ENCODE measurements around the gene SIK3.
"Not testable (repeated sequence)": the region's sequence is repeated elsewhere in the genome, so short reads cannot be mapped to it uniquely, and the experiment has no call there.

Gene SIK3

DNA sequence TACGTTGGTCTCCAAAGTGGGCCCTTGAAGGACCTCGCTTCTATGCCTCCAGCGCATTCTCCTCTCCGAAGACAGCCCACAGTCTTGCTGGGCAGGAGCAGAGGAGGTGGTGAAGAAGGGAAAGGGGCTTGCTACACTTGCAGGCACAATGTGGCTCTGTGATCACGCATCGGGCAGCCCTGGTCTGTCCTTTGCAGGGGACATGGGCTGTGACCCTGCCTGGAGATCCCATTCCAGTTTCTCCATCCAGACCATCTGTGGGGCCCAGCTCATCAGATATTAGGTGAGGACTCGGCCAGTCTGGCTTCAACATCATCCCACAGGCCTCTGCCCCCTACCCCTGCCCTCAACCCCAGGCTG lies 261.6 kb downstream of the SIK3 start:
- TF ChIP-seq, protein P1, sequence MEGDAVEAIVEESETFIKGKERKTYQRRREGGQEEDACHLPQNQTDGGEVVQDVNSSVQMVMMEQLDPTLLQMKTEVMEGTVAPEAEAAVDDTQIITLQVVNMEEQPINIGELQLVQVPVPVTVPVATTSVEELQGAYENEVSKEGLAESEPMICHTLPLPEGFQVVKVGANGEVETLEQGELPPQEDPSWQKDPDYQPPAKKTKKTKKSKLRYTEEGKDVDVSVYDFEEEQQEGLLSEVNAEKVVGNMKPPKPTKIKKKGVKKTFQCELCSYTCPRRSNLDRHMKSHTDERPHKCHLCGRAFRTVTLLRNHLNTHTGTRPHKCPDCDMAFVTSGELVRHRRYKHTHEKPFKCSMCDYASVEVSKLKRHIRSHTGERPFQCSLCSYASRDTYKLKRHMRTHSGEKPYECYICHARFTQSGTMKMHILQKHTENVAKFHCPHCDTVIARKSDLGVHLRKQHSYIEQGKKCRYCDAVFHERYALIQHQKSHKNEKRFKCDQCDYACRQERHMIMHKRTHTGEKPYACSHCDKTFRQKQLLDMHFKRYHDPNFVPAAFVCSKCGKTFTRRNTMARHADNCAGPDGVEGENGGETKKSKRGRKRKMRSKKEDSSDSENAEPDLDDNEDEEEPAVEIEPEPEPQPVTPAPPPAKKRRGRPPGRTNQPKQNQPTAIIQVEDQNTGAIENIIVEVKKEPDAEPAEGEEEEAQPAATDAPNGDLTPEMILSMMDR (IDR thresholded peaks at IDR 0.05; ENCODE audit: insufficient read depth, low read length) = no peak
- TF ChIP-seq SPI1 (IDR thresholded peaks at IDR 0.05; ENCODE audit: borderline replicate concordance, low read depth) = no peak
- no peak for TF ChIP-seq POLR2AphosphoS5 (IDR thresholded peaks at IDR 0.05; ENCODE audit: low read depth)
- TF ChIP-seq, protein P2, sequence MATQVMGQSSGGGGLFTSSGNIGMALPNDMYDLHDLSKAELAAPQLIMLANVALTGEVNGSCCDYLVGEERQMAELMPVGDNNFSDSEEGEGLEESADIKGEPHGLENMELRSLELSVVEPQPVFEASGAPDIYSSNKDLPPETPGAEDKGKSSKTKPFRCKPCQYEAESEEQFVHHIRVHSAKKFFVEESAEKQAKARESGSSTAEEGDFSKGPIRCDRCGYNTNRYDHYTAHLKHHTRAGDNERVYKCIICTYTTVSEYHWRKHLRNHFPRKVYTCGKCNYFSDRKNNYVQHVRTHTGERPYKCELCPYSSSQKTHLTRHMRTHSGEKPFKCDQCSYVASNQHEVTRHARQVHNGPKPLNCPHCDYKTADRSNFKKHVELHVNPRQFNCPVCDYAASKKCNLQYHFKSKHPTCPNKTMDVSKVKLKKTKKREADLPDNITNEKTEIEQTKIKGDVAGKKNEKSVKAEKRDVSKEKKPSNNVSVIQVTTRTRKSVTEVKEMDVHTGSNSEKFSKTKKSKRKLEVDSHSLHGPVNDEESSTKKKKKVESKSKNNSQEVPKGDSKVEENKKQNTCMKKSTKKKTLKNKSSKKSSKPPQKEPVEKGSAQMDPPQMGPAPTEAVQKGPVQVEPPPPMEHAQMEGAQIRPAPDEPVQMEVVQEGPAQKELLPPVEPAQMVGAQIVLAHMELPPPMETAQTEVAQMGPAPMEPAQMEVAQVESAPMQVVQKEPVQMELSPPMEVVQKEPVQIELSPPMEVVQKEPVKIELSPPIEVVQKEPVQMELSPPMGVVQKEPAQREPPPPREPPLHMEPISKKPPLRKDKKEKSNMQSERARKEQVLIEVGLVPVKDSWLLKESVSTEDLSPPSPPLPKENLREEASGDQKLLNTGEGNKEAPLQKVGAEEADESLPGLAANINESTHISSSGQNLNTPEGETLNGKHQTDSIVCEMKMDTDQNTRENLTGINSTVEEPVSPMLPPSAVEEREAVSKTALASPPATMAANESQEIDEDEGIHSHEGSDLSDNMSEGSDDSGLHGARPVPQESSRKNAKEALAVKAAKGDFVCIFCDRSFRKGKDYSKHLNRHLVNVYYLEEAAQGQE (IDR thresholded peaks at IDR 0.05; ENCODE audit: insufficient replicate concordance, low read depth) = no peak
- no peak for TF ChIP-seq GABPA (IDR thresholded peaks at IDR 0.05; ENCODE audit: low read depth)
- Histone ChIP-seq H3K4me3 (replicated peaks; ENCODE audit: insufficient read depth, low read length) (no peak overlapping the region), H3K27me3 (ENCODE audit: insufficient read depth, poor library complexity, severe bottlenecking) (no peaks in the 10 kb centered on the region), H3K27ac (replicated peaks) (no peak overlapping the region)
- no peak for DNase-seq (ENCODE audit: low read depth in 1 of 2, low spot score in 1 of 2)

DNA sequence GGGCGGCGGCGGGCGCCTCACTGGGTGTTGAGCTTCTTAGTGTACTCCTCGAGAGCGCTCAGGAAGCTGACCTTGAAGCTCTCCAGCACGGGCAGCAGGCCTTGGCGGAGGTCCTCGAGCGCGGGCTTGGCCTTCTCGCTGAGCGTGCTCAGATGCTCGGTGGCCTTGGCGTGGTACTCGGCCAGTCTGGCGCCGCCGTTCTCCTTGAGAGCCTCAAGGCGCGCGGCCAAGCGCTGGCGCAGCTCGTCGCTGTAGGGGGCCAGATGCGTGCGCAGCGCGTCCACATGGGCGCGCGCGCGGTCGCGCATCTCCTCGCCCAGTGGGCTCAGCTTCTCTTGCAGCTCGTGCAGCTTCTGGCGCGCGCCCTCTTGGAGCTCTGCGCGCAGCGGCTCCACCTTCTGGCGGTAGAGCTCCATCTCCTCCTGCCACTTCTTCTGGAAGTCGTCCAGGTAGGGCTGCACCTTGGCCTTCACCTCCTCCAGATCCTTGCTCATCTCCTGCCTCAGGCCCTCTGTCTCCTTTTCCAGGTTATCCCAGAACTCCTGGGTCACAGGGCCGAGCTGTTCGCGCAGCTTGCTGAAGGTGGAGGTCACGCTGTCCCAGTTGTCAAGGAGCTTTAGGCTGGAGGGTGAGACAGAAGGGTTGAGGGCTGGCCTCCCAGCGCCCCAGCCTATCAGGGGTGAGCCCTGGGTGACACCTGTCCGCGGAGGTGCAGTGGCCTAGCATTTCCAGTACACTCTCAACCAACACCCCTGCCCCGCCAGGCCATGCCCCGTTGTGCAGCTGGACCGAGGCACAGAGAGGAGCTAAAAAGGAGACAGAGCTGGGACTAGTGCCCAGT lies 262.2 kb downstream of the SIK3 start:
- peak; percentile 82 to 83 for DNase-seq (ENCODE audit: low read depth in 1 of 2, low spot score in 1 of 2)
- peak; percentile 35 for TF ChIP-seq POLR2AphosphoS5 (IDR thresholded peaks at IDR 0.05; ENCODE audit: low read depth)
- TF ChIP-seq, protein P1 (IDR thresholded peaks at IDR 0.05; ENCODE audit: insufficient read depth, low read length) = peak; percentile 62
- TF ChIP-seq SPI1 (IDR thresholded peaks at IDR 0.05; ENCODE audit: borderline replicate concordance, low read depth) = no peak
- TF ChIP-seq GABPA (IDR thresholded peaks at IDR 0.05; ENCODE audit: low read depth) = no peak
- TF ChIP-seq, protein P2 (IDR thresholded peaks at IDR 0.05; ENCODE audit: insufficient replicate concordance, low read depth) = no peak
- Histone ChIP-seq H3K4me3 (replicated peaks; ENCODE audit: insufficient read depth, low read length) (peak overlapping the region; percentile 27), H3K27me3 (ENCODE audit: insufficient read depth, poor library complexity, severe bottlenecking) (no peaks in the 10 kb centered on the region), H3K27ac (replicated peaks) (peak overlapping the region; percentile 66)

DNA sequence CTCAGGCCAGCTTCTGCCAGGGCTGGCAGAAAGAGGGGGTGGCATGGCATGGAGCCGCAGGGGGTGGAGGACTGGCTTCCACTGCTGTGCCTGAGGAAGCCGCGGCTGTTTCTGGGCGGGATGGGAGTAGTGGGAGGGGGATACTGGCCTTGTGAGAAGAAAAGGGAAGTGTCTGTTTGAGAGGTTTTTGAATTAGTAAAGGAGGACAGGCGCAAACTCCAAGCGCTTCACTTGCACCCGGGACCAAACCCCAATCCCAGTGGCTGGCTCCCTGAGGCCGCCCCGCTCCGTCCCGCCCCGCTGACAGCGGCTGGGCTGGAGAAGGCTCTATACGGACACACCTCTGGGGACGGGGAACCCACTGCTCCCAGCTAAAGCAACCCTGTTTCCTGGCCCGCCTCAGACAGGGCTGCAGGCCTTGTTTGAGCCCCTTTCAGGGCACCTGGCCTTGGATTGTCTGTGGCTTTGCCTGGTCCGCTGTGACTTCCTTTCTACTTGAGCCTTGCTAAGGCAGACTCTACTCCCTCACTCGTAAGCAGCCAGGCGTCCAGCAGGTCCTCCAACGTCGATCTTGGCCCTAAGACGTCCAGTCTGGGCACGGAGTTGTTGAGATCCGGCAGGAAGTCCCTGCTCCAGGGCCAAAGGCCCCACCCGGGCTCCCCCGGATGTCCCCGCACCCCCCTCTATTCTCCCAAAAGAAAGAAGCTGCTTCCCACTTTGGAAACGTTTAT lies 263.0 kb downstream of the SIK3 start:
- H3K27me3 ChIP-seq (ENCODE audit: insufficient read depth, poor library complexity, severe bottlenecking) = no peaks in the 10 kb centered on the region
- TF ChIP-seq, protein P2 (IDR thresholded peaks at IDR 0.05; ENCODE audit: insufficient replicate concordance, low read depth) = no peak
- TF ChIP-seq SPI1 (IDR thresholded peaks at IDR 0.05; ENCODE audit: borderline replicate concordance, low read depth) = peak; percentile 92
- no peak overlapping the region; the same call in 1 of the 2 replicates for H3K4me3 ChIP-seq (replicated peaks; ENCODE audit: insufficient read depth, low read length)
- peak in 1 of 2 experiments; percentile 71 for DNase-seq (ENCODE audit: low read depth in 1 of 2, low spot score in 1 of 2)
- peak overlapping the region; percentile 66 for H3K27ac ChIP-seq (replicated peaks)

DNA sequence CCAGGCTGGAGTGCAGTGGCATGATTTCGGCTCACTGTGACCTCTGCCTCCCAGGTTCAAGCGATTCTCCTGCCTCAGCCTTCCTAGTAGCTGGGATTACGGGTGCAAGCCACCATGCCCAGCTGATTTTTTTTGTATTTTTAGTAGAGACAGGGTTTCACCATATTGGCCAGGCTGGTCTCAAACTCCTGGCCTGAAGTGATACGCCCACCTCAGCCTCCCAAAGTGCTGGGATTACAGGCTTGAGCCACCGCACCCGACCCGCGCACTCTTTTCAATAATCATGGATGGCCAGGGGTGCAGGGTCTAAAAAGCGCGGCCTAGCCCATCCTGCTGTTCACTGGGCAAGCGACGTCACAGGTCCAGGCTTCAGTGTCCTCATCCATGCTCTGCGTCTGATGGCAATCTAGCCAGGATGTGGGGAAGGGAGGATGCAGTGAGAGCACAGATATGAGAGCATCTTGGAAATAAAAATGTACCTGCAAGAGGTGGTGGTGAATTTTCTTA lies 263.6 kb downstream of the SIK3 start:
- not testable (repeated sequence) for H3K27me3 ChIP-seq (ENCODE audit: insufficient read depth, poor library complexity, severe bottlenecking); H3K27ac ChIP-seq (replicated peaks); H3K4me3 ChIP-seq (replicated peaks; ENCODE audit: insufficient read depth, low read length); DNase-seq (ENCODE audit: low read depth in 1 of 2, low spot score in 1 of 2)

Data from HL-60 (cell line).